ENCODE data around the gene HSD17B1. TPM values are rescaled to one million over a fixed set of nuclear protein-coding genes. Genes with fewer than 3 reads are reported as not detected.

The HSD17B1 gene
- total and polyA plus RNA-seq, 2 of the 13 experiments (the other 11 are each of a cell fraction or from before 2014, with no cell fraction given), result 0.54 to 0.93 TPM

DNA sequence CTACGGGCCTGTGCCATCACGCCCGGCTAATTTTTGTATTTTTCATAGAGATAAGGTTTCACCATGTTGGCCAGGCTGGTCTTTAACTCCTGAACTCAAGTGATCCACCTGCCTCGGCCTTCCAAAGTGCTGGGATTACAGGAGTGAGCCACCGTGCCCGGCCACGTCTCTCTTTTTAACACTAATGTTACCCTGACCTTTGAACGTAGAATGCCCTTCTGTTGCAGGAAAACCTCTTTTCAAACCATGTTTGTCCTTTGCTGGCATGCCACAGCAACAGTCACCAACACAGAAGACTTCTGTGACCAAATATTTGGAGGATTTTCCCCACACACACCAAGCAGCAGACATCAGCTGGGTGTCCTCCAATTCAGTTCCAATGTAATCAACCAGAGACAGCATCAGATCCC lies 7.8 kb upstream of the HSD17B1 start (continued):
- TF ChIP-seq LCORL (IDR thresholded peaks at IDR 0.05) (peak; percentile 70; the same call in 1 of the 2 replicates), LCORL (CRISPR knock-in tag; IDR thresholded peaks at IDR 0.05) (peak; percentile 63), NCOA1 (CRISPR knock-in tag; IDR thresholded peaks at IDR 0.05) (no peak), YEATS4 (CRISPR knock-in tag; IDR thresholded peaks at IDR 0.05; ENCODE audit: borderline replicate concordance) (0 out of 2 replicates have a peak, but pooled peaks have one; percentile 35), ZFP82 (CRISPR knock-in tag; IDR thresholded peaks at IDR 0.05; ENCODE audit: borderline replicate concordance) (no peak), DPF2 (CRISPR knock-in tag; IDR thresholded peaks at IDR 0.05; ENCODE audit: borderline replicate concordance, low read depth) (peak; percentile 52; the same call in 1 of the 2 replicates), U2AF1 (optimal IDR thresholded peaks at IDR 0.05; ENCODE audit: low read depth, low read length) (no peak), DMAP1 (CRISPR knock-in tag; IDR thresholded peaks at IDR 0.05) (peak; percentile 24; the same call in 1 of the 2 replicates), ATF7-NPFF (CRISPR knock-in tag; IDR thresholded peaks at IDR 0.05; ENCODE audit: low read depth) (no peak), ZNF317 (CRISPR knock-in tag; IDR thresholded peaks at IDR 0.05) (peak; percentile 22; the same call in 1 of the 2 replicates), ZNF724P (CRISPR knock-in tag; IDR thresholded peaks at IDR 0.05; ENCODE audit: borderline replicate concordance) (peak; percentile 42; the same call in 1 of the 2 replicates), NCOA2 (CRISPR knock-in tag; IDR thresholded peaks at IDR 0.05) (0 out of 2 replicates have a peak, but pooled peaks have one; percentile 11), ISL2 (CRISPR knock-in tag; IDR thresholded peaks at IDR 0.05) (peak; percentile 50; the same call in 1 of the 2 replicates), TEAD2 (CRISPR knock-in tag; IDR thresholded peaks at IDR 0.05) (no peak), SRF (IDR thresholded peaks at IDR 0.05; ENCODE audit: low read depth, low read length) (no peak), MATR3 (CRISPR knock-in tag; IDR thresholded peaks at IDR 0.05) (no peak), ZNF775 (CRISPR knock-in tag; IDR thresholded peaks at IDR 0.05; ENCODE audit: borderline replicate concordance) (no peak), ZNF816 (CRISPR knock-in tag; IDR thresholded peaks at IDR 0.05; ENCODE audit: borderline replicate concordance) (no peak), NR1H2 (CRISPR knock-in tag; IDR thresholded peaks at IDR 0.05; ENCODE audit: borderline replicate concordance, low read depth) (no peak), PCBP1 (IDR thresholded peaks at IDR 0.05; ENCODE audit: borderline replicate concordance, low read depth, low read length) (no peak), CBX5 (CRISPR knock-in tag; IDR thresholded peaks at IDR 0.05; ENCODE audit: borderline replicate concordance) (peak; percentile 55)
- TF ChIP-seq, protein P1, sequence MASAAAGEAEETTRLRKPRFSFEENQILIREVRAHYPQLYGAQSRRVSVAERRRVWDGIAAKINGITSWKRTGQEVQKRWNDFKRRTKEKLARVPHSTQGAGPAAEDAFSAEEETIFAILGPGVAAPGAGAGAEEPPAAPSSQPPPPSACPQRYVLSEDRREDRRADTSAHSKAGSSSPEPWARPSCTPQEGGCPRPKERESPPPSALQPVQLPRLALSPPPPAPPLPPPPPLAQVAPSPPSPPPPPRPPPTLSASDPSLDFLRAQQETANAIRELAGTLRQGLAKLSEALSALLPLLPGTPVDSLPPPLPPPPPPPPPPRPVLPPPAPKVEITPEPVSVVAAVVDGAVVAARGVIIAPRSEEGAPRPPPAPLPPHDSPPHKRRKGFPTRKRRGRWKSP (CRISPR knock-in tag; IDR thresholded peaks at IDR 0.05), result no peak
- TF ChIP-seq, protein P2, sequence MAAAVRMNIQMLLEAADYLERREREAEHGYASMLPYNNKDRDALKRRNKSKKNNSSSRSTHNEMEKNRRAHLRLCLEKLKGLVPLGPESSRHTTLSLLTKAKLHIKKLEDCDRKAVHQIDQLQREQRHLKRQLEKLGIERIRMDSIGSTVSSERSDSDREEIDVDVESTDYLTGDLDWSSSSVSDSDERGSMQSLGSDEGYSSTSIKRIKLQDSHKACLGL (CRISPR knock-in tag; IDR thresholded peaks at IDR 0.05), result no peak
- TF ChIP-seq, protein P3, sequence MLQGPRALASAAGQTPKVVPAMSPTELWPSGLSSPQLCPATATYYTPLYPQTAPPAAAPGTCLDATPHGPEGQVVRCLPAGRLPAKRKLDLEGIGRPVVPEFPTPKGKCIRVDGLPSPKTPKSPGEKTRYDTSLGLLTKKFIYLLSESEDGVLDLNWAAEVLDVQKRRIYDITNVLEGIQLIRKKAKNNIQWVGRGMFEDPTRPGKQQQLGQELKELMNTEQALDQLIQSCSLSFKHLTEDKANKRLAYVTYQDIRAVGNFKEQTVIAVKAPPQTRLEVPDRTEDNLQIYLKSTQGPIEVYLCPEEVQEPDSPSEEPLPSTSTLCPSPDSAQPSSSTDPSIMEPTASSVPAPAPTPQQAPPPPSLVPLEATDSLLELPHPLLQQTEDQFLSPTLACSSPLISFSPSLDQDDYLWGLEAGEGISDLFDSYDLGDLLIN (CRISPR knock-in tag; IDR thresholded peaks at IDR 0.05; ENCODE audit: borderline replicate concordance), result 0 out of 2 replicates have a peak, but pooled peaks have one; percentile 6
- TF ChIP-seq, protein P4, sequence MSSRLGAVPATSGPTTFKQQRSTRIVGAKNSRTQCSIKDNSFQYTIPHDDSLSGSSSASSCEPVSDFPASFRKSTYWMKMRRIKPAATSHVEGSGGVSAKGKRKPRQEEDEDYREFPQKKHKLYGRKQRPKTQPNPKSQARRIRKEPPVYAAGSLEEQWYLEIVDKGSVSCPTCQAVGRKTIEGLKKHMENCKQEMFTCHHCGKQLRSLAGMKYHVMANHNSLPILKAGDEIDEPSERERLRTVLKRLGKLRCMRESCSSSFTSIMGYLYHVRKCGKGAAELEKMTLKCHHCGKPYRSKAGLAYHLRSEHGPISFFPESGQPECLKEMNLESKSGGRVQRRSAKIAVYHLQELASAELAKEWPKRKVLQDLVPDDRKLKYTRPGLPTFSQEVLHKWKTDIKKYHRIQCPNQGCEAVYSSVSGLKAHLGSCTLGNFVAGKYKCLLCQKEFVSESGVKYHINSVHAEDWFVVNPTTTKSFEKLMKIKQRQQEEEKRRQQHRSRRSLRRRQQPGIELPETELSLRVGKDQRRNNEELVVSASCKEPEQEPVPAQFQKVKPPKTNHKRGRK (CRISPR knock-in tag; IDR thresholded peaks at IDR 0.05), result no peak
- TF ChIP-seq, protein P5, sequence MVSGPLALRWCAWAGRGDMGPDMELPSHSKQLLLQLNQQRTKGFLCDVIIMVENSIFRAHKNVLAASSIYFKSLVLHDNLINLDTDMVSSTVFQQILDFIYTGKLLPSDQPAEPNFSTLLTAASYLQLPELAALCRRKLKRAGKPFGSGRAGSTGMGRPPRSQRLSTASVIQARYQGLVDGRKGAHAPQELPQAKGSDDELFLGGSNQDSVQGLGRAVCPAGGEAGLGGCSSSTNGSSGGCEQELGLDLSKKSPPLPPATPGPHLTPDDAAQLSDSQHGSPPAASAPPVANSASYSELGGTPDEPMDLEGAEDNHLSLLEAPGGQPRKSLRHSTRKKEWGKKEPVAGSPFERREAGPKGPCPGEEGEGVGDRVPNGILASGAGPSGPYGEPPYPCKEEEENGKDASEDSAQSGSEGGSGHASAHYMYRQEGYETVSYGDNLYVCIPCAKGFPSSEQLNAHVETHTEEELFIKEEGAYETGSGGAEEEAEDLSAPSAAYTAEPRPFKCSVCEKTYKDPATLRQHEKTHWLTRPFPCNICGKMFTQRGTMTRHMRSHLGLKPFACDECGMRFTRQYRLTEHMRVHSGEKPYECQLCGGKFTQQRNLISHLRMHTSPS (CRISPR knock-in tag; IDR thresholded peaks at IDR 0.05; ENCODE audit: low read depth), result peak; percentile 84
